Activated CD4-positive, alpha-beta memory T cell treated with anti-CD3 and anti-CD28 coated beads, Interleukin-2, amount 10 ng/mL, durations not matched to agents 7 days and 5 days (primary cell): Measurements from ENCODE around the gene ERBIN. TPM values are rescaled to one million over a fixed set of nuclear protein-coding genes. Genes with fewer than 3 reads are reported as not detected.
"Not testable (repeated sequence)": the region's sequence is repeated elsewhere in the genome, so short reads cannot be mapped to it uniquely, and the experiment has no call there.

Source experiments
- CTCF ChIA-PET: fragments of 350-600 bp; sonication (Branson Sonifier 250); formaldehyde crosslinking; loops from one replicate; lab custom pipeline; 2021; ENCODE audit warnings: antibody characterized with exemption, inconsistent platforms; lab: Charles Lee
- POLR2A ChIA-PET: fragments of 350-600 bp; sonication (Branson Sonifier 250); formaldehyde crosslinking; loops from one replicate; lab custom pipeline; 2021; ENCODE audit warnings: antibody characterized with exemption; lab: Charles Lee
- DNase-seq: peaks from one replicate; pipeline ENCODE4 v3.0.0-alpha.2; 2020
- H3K27ac Mint-ChIP-seq: one replicate; pipeline ENCODE4 v1.8.0; 2021; ENCODE audit warnings: mild to moderate bottlenecking, mixed read lengths
- H3K27me3 Mint-ChIP-seq: one replicate; pipeline ENCODE4 v1.8.0; 2021; ENCODE audit warnings: mixed read lengths
- H3K36me3 Mint-ChIP-seq: one replicate; pipeline ENCODE4 v1.8.0; 2021; ENCODE audit warnings: low read depth, mixed read lengths
- H3K4me1 Mint-ChIP-seq: one replicate; pipeline ENCODE4 v1.8.0; 2021; ENCODE audit warnings: mixed read lengths
- H3K4me3 Mint-ChIP-seq: one replicate; pipeline ENCODE4 v1.8.0; 2021; ENCODE audit warnings: mild to moderate bottlenecking, mixed read lengths
- H3K9me3 Mint-ChIP-seq: one replicate; pipeline ENCODE4 v1.8.0; 2021; ENCODE audit warnings: mixed read lengths
- total RNA-seq, 2 experiments: library from RNA; stranded (reverse); gene quantifications; one replicate each; pipeline ENCODE4 v1.2.3, GENCODE V29; 2021

ERBIN gene
- total RNA-seq, 2 experiments from 2014 or later = 55.9 to 56.3 TPM

GRCh38 chr5:65946198-65946745, 19.9 kb downstream of the ERBIN start:
- no peak overlapping the region for H3K27ac Mint-ChIP-seq

GRCh38 chr5:65948115-65948747, 21.9 kb downstream of the ERBIN start:
- POLR2A ChIA-PET = no interaction called here
- Mint-ChIP-seq H3K36me3 (peaks cover 41% of the 10 kb centered on the region), H3K27me3 (no peaks in the 10 kb centered on the region), H3K4me1 (no peaks in the 10 kb centered on the region), H3K27ac (no peak overlapping the region), H3K4me3 (no peak overlapping the region), H3K9me3 (no peaks in the 10 kb centered on the region)
- DNase-seq = no peak
- CTCF ChIA-PET = interaction anchor here (0.7 kb wide), 1 partner anchor 976 kb away, joined by 3 read pairs; no protein-coding TSS in a partner anchor

More at GRCh38 chr5:65946198-65946745, 19.9 kb downstream of the ERBIN start:
- CTCF ChIA-PET = no interaction called here
- no peaks in the 10 kb centered on the region for H3K4me1 Mint-ChIP-seq
- H3K36me3 Mint-ChIP-seq = peaks cover 39% of the 10 kb centered on the region
- no peaks in the 10 kb centered on the region for H3K9me3 Mint-ChIP-seq
- no peak overlapping the region for H3K4me3 Mint-ChIP-seq
- no peak for DNase-seq
- no peaks in the 10 kb centered on the region for H3K27me3 Mint-ChIP-seq
- POLR2A ChIA-PET = no interaction called here

GRCh38 chr5:65951330-65951729, 25.0 kb downstream of the ERBIN start:
- no peak overlapping the region for H3K27ac Mint-ChIP-seq
- ChIA-PET POLR2A (no interaction called here), CTCF (no interaction called here)
- no peak for DNase-seq
- peaks cover 3% of the 10 kb centered on the region for H3K9me3 Mint-ChIP-seq
- H3K36me3 Mint-ChIP-seq = peaks cover 31% of the 10 kb centered on the region
- H3K4me3 Mint-ChIP-seq = no peak overlapping the region
- H3K4me1 Mint-ChIP-seq = no peaks in the 10 kb centered on the region
- H3K27me3 Mint-ChIP-seq = no peaks in the 10 kb centered on the region

- Mint-ChIP-seq H3K27me3 (no peaks in the 10 kb centered on the region), H3K4me3 (no peak overlapping the region), H3K9me3 (peaks cover 3% of the 10 kb centered on the region), H3K27ac (no peak overlapping the region), H3K4me1 (no peaks in the 10 kb centered on the region), H3K36me3 (peaks cover 32% of the 10 kb centered on the region)
- CTCF ChIA-PET = interaction anchor here (1.1 kb wide), 1 partner anchor 55 kb away, joined by 3 read pairs; no protein-coding TSS in a partner anchor
- DNase-seq = no peak
- POLR2A ChIA-PET = no interaction called here
Observed at GRCh38 chr5:65952259-65952658, 25.9 kb downstream of the ERBIN start.

- H3K9me3 Mint-ChIP-seq = peaks cover 3% of the 10 kb centered on the region
- POLR2A ChIA-PET = no interaction called here
- CTCF ChIA-PET = no interaction called here
- peaks cover 39% of the 10 kb centered on the region for H3K36me3 Mint-ChIP-seq
- DNase-seq = no peak
- H3K27ac Mint-ChIP-seq = no peak overlapping the region
- H3K27me3 Mint-ChIP-seq = no peaks in the 10 kb centered on the region
- H3K4me3 Mint-ChIP-seq = no peak overlapping the region
- H3K4me1 Mint-ChIP-seq = no peaks in the 10 kb centered on the region
Observed at GRCh38 chr5:65954200-65954599, 27.8 kb downstream of the ERBIN start.

- no peak overlapping the region for H3K27ac Mint-ChIP-seq
- H3K4me1 Mint-ChIP-seq = peaks cover 3% of the 10 kb centered on the region
- no peak overlapping the region for H3K4me3 Mint-ChIP-seq
- ChIA-PET CTCF (no interaction called here), POLR2A (no interaction called here)
- H3K9me3 Mint-ChIP-seq = peaks cover 3% of the 10 kb centered on the region
- no peaks in the 10 kb centered on the region for H3K27me3 Mint-ChIP-seq
- peaks cover 35% of the 10 kb centered on the region for H3K36me3 Mint-ChIP-seq
- DNase-seq = no peak
Observed at GRCh38 chr5:65955746-65956145, 29.4 kb downstream of the ERBIN start.

- Mint-ChIP-seq H3K4me1 (peaks cover 11% of the 10 kb centered on the region), H3K36me3 (peaks cover 33% of the 10 kb centered on the region)
- CTCF ChIA-PET, H3K4me3 Mint-ChIP-seq, DNase-seq, POLR2A ChIA-PET, H3K27ac Mint-ChIP-seq, H3K9me3 Mint-ChIP-seq, H3K27me3 Mint-ChIP-seq: not testable (repeated sequence)
Observed at GRCh38 chr5:65957703-65958102, 31.3 kb downstream of the ERBIN start.

- no peak overlapping the region for H3K27ac Mint-ChIP-seq
- no peak overlapping the region for H3K4me3 Mint-ChIP-seq
- CTCF ChIA-PET = no interaction called here
- no peaks in the 10 kb centered on the region for H3K9me3 Mint-ChIP-seq
- H3K4me1 Mint-ChIP-seq = peaks cover 14% of the 10 kb centered on the region
- POLR2A ChIA-PET = interaction anchor here (1.4 kb wide), 1 partner anchor 34 kb away, joined by 4 read pairs; no protein-coding TSS in a partner anchor
- no peak for DNase-seq
- H3K36me3 Mint-ChIP-seq = peaks cover 19% of the 10 kb centered on the region
- no peaks in the 10 kb centered on the region for H3K27me3 Mint-ChIP-seq
Observed at GRCh38 chr5:65961633-65962032, 35.3 kb downstream of the ERBIN start.

- no peaks in the 10 kb centered on the region for H3K9me3 Mint-ChIP-seq
- peaks cover 5% of the 10 kb centered on the region for H3K36me3 Mint-ChIP-seq
- ChIA-PET POLR2A (no interaction called here), CTCF (interaction anchor here (0.6 kb wide), 1 partner anchor 724 kb away, joined by 5 read pairs; no protein-coding TSS in a partner anchor)
- no peak overlapping the region for H3K4me3 Mint-ChIP-seq
- no peaks in the 10 kb centered on the region for H3K27me3 Mint-ChIP-seq
- H3K27ac Mint-ChIP-seq = no peak overlapping the region
- DNase-seq = no peak
- peaks cover 28% of the 10 kb centered on the region for H3K4me1 Mint-ChIP-seq
Observed at GRCh38 chr5:65967288-65968066, 41.1 kb downstream of the ERBIN start.

GRCh38 chr5:65969539-65970393, 43.4 kb downstream of the ERBIN start:
- H3K27me3 Mint-ChIP-seq = no peaks in the 10 kb centered on the region
- peaks cover 25% of the 10 kb centered on the region for H3K4me1 Mint-ChIP-seq
- H3K36me3 Mint-ChIP-seq = peaks cover 14% of the 10 kb centered on the region
- H3K27ac Mint-ChIP-seq = no peak overlapping the region
- ChIA-PET CTCF (interaction anchor here (0.5 to 1.5 kb wide), 2 partner anchors 102 to 249 kb away, joined by 3 to 4 read pairs; no protein-coding TSS in a partner anchor), POLR2A (interaction anchor here (1.1 kb wide), 1 partner anchor 44 kb away, joined by 3 read pairs; no protein-coding TSS in a partner anchor)
- H3K9me3 Mint-ChIP-seq = peaks cover 6% of the 10 kb centered on the region
- no peak overlapping the region for H3K4me3 Mint-ChIP-seq
- DNase-seq = no peak

- Mint-ChIP-seq H3K36me3 (peaks cover 16% of the 10 kb centered on the region), H3K4me3 (no peak overlapping the region), H3K27ac (no peak overlapping the region), H3K9me3 (peaks cover 9% of the 10 kb centered on the region), H3K27me3 (no peaks in the 10 kb centered on the region), H3K4me1 (peaks cover 25% of the 10 kb centered on the region)
- ChIA-PET CTCF (no interaction called here), POLR2A (no interaction called here)
- DNase-seq = no peak
Observed at GRCh38 chr5:65970481-65971367, 44.3 kb downstream of the ERBIN start.

- H3K4me3 Mint-ChIP-seq = no peak overlapping the region
- CTCF ChIA-PET = no interaction called here
- H3K36me3 Mint-ChIP-seq = peaks cover 19% of the 10 kb centered on the region
- H3K27ac Mint-ChIP-seq = no peak overlapping the region
- H3K4me1 Mint-ChIP-seq = peaks cover 25% of the 10 kb centered on the region
- POLR2A ChIA-PET = no interaction called here
- no peaks in the 10 kb centered on the region for H3K27me3 Mint-ChIP-seq
- DNase-seq = no peak
- peaks cover 12% of the 10 kb centered on the region for H3K9me3 Mint-ChIP-seq
Observed at GRCh38 chr5:65971643-65972042, 45.3 kb downstream of the ERBIN start.
